A375 (cell line): ENCODE results near the gene KRT6C. TPM values are rescaled to one million over a fixed set of nuclear protein-coding genes. Genes with fewer than 3 reads are reported as not detected.

ENCODE experiments used
- total RNA-seq: library from RNA; depleted of rRNA; stranded (reverse); fragments of >200 nt; shearing (Covaris generic); gene quantifications from 2 replicates; pipeline ENCODE4 v1.2.3, GENCODE V29; 2014; rRNA removed

The KRT6C gene
- not detected in 2 replicates for total RNA-seq

GRCh38 chr12:52473768-52474167 is at the start of gene KRT6C:
Gene KRT6C, minus strand, starts transcription at chr12:52473805. Its CDS starts 68 bp downstream, at chr12:52473737.

GRCh38 chr12:52519826-52520662 is 46.4 kb upstream of the KRT6C start, which contains the start of gene KRT5:
Gene KRT5, minus strand, starts transcription at chr12:52520394. Its CDS starts 98 bp downstream, at chr12:52520296.

GRCh38 chr12:52493172-52493571 is 19.6 kb upstream of the KRT6C start, which contains the start of gene KRT6A:
Gene KRT6A, minus strand, starts transcription at chr12:52493257. Its CDS starts 69 bp downstream, at chr12:52493188.

GRCh38 chr12:52452101-52452500 is 21.5 kb downstream of the KRT6C start, which contains the start of gene KRT6B:
Gene KRT6B, minus strand, starts transcription at chr12:52452146. Its CDS starts 68 bp downstream, at chr12:52452078.

DNA sequence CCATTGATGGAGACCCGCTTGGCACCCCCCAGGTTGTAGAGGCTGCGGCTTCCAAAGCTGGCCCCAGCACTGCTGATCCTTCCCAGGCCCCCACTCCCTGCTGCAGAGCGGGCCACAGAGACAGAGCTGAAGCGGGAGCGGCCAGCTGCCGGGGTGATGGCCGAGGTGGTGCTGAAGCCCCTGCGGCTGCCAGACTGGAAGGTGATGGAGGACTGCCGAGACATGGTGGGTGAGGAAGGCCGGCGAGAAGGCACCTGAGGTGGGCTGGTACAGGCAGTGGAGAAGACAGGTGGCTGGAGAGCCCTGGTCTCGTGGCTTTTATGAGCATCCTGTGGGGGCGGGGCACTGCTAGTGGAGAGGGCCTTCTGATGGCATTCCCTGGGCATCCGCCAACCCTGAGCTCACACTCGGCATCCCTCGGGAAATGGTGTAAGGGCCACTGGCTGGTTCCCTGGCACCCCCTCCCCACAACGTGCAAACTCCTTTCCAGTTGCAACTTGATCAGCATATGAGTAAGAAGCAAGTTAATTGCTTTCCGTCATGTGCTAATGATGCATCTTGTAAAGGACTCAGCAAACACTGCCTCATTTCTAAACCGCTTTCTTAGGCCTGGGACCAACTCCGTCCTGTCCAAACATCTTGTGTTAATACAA is 39.4 kb downstream of the KRT6C start, which contains the start of gene KRT75:
KRT75 (minus strand) TSS at position 291 of the 653 bp plus-strand sequence; CDS start at position 224, 67 bp downstream.

Other genes starting within 250 kb of the KRT6C start
- gene KRT7, start 240.6 kb downstream of the KRT6C start, total RNA-seq: 31.9 and 37.9 TPM in 2 replicates
- 3.0 and 4.7 TPM in 2 replicates for gene KRT86, start 199.2 kb downstream of the KRT6C start, total RNA-seq
- gene KRT81, start 182.3 kb downstream of the KRT6C start, total RNA-seq: 129 and 158 TPM in 2 replicates
- gene KRT83, start 152.4 kb downstream of the KRT6C start, total RNA-seq: 0.08 and 0.19 TPM in 2 replicates
- gene KRT85, start 106.3 kb downstream of the KRT6C start, total RNA-seq: not detected in 2 replicates
- not detected in 2 replicates for gene KRT84, start 88.2 kb downstream of the KRT6C start, total RNA-seq
- gene KRT82, start 67.5 kb downstream of the KRT6C start, total RNA-seq: not detected in 2 replicates
- 0.19 TPM in 1 of 2 replicates, not detected in the other for gene KRT75, start 39.4 kb downstream of the KRT6C start, total RNA-seq
- gene KRT6B, start 21.7 kb downstream of the KRT6C start, total RNA-seq: 1.2 and 2.0 TPM in 2 replicates
- 0.08 TPM in 1 of 2 replicates, not detected in the other for gene KRT6A, start 19.5 kb upstream of the KRT6C start, total RNA-seq
- gene KRT5, start 46.6 kb upstream of the KRT6C start, total RNA-seq: not detected in 2 replicates
- gene KRT71, start 79.3 kb upstream of the KRT6C start, total RNA-seq: not detected in 2 replicates
- not detected in 2 replicates for gene KRT74, start 100.0 kb upstream of the KRT6C start, total RNA-seq
- not detected in 2 replicates for gene KRT72, start 127.7 kb upstream of the KRT6C start, total RNA-seq
- not detected in 2 replicates for gene KRT73, start 144.8 kb upstream of the KRT6C start, total RNA-seq
- not detected in 2 replicates for gene KRT2, start 178.4 kb upstream of the KRT6C start, total RNA-seq
- gene KRT1, start 206.6 kb upstream of the KRT6C start, total RNA-seq: not detected in 2 replicates
- not detected in 2 replicates for gene KRT77, start 229.7 kb upstream of the KRT6C start, total RNA-seq